ENCODE data around the gene DUSP12. TPM values are rescaled to one million over a fixed set of nuclear protein-coding genes. Genes with fewer than 3 reads are reported as not detected.

DUSP12 gene
- polyA plus RNA-seq, 1 of the 3 experiments (the other 2 are of a cell fraction) = 41.7 TPM

- Histone ChIP-seq H4K20me1 (ENCODE audit: insufficient read depth) (no peaks in the 10 kb centered on the region), H3K27ac (ENCODE audit: low read depth in 2 of 2, low read length in 1 of 2) (no peak overlapping the region), H3K79me2 (ENCODE audit: insufficient read depth) (no peaks in the 10 kb centered on the region), H3K9ac (no peak overlapping the region), H3K9me3 (no peaks in the 10 kb centered on the region), H3K4me1 (ENCODE audit: control insufficient read depth in 1 of 2, insufficient read depth in 2 of 2, low read depth in 1 of 2, low read length in 1 of 2) (peaks cover 0 to 11% of the 10 kb centered on the region in 2 experiments; a peak in 1 of 4 replicates), H3K27me3 (ENCODE audit: insufficient read depth) (no peaks in the 10 kb centered on the region), H3K36me3 (replicated peaks in 1 of 2; ENCODE audit: control insufficient read depth in 1 of 2, insufficient read depth in 2 of 2, low read length in 1 of 2) (no peaks in the 10 kb centered on the region), H2AFZ (ENCODE audit: low read depth) (no peak overlapping the region), H3F3A (replicated peaks; ENCODE audit: insufficient read depth) (peaks cover 10% of the 10 kb centered on the region), H3K9me2 (no peaks in the 10 kb centered on the region), H3K4me3 (ENCODE audit: low read depth in 2 of 2, low read length in 1 of 2) (no peak overlapping the region), H3K4me2 (no peak overlapping the region)
- ChIA-PET POLR2A (no interaction called here), CTCF (no interaction called here)
- DNase-seq = no peak
- TF ChIP-seq SIN3A (IDR thresholded peaks at IDR 0.05; ENCODE audit: borderline replicate concordance, low read depth, low read length) = no peak
- TF ChIP-seq RCOR1 (IDR thresholded peaks at IDR 0.05; ENCODE audit: low read length) = no peak
- TF ChIP-seq GATA2 (CRISPR knock-in tag; IDR thresholded peaks at IDR 0.05) = no peak
- TF ChIP-seq TAF1 (IDR thresholded peaks at IDR 0.05; ENCODE audit: borderline replicate concordance, low read depth, low read length) = no peak
- TF ChIP-seq REST (IDR thresholded peaks at IDR 0.05; ENCODE audit: low read depth, low read length) = no peak
- no peak for TF ChIP-seq RFX5 (IDR thresholded peaks at IDR 0.05; ENCODE audit: low read length)
- no peak for TF ChIP-seq SMC3 (IDR thresholded peaks at IDR 0.05; ENCODE audit: low read depth, low read length)
- no peak for TF ChIP-seq IRF3 (IDR thresholded peaks at IDR 0.05; ENCODE audit: low read depth, low read length)
- no peak for TF ChIP-seq TEAD4 (IDR thresholded peaks at IDR 0.05; ENCODE audit: borderline replicate concordance, insufficient read depth)
- no peak for TF ChIP-seq ZBTB33 (IDR thresholded peaks at IDR 0.05; ENCODE audit: borderline replicate concordance, low read depth)
- TF ChIP-seq MAX (IDR thresholded peaks at IDR 0.05; ENCODE audit: low read depth) = no peak
- no peak for TF ChIP-seq NFIC (IDR thresholded peaks at IDR 0.05; ENCODE audit: borderline replicate concordance)
- TF ChIP-seq GABPA (IDR thresholded peaks at IDR 0.05; ENCODE audit: low read depth) = no peak
- TF ChIP-seq CTCF (IDR thresholded peaks at IDR 0.05) = no peak
- no peak for TF ChIP-seq RXRA (IDR thresholded peaks at IDR 0.05; ENCODE audit: borderline replicate concordance, low read depth)
- no peak for TF ChIP-seq YY1 (IDR thresholded peaks at IDR 0.05; ENCODE audit: low read depth)
- no peak for TF ChIP-seq USF2 (IDR thresholded peaks at IDR 0.05; ENCODE audit: borderline replicate concordance, low read depth, low read length)
- no peak for TF ChIP-seq RAD21 (IDR thresholded peaks at IDR 0.05; ENCODE audit: low read length)
- WGBS (ENCODE audit: low lambda C conversion rate) = 51% methylated on average over 8 of the region's 8 CpGs
Measured at GRCh38 chr1:161718559-161719324, 30.8 kb upstream of the DUSP12 start.

Data from SK-N-SH (cell line).